Gastrocnemius medialis (tissue), 4 donors: Measurements from ENCODE around the gene DSG3. TPM values are rescaled to one million over a fixed set of nuclear protein-coding genes. Genes with fewer than 3 reads are reported as not detected.

Experiments used
- ATAC-seq, 2 donors: fragments of 150-250 bp; one replicate each; pipeline ENCODE4 v1.9.1; 2016
- DNase-seq, 2 donors: peaks; one replicate each; pipeline ENCODE4 v3.0.0-alpha.2; 2019
- H3K27ac ChIP-seq, 4 donors: fragments of 200-600 bp; sonication (generic); 1 replicate in 1 of 4; 2 replicates in 3 of 4; pipeline ENCODE4 v1.5.1; 2016 to 2018; ENCODE audit warnings: mild to moderate bottlenecking in 2 of 4, moderate library complexity in 1 of 4
- H3K27me3 ChIP-seq, 3 donors: fragments of 200-600 bp; sonication (generic) in 2 of 3; 1 replicate in 1 of 3; 2 replicates in 2 of 3; pipeline versions ENCODE4 v1.5.1 to v1.6.0; 2016 to 2019; ENCODE audit warnings: mild to moderate bottlenecking in 1 of 3, moderate library complexity in 1 of 3
- H3K36me3 ChIP-seq, 2 donors: fragments of 200-600 bp; sonication (generic) in 1 of 2; one replicate each; pipeline ENCODE4 v1.5.1; 2017 to 2018
- H3K4me1 ChIP-seq, 2 donors: fragments of 200-600 bp; sonication (generic) in 1 of 2; one replicate each; pipeline ENCODE4 v1.5.1; 2016 to 2017; ENCODE audit warnings: mild to moderate bottlenecking in 2 of 2
- H3K4me3 ChIP-seq, 4 donors: fragments of 200-600 bp; sonication (generic) in 3 of 4; 1 replicate in 1 of 4; 2 replicates in 3 of 4; pipeline ENCODE4 v1.5.1; 2016 to 2019; ENCODE audit warnings: mild to moderate bottlenecking in 2 of 4
- H3K9me3 ChIP-seq, 3 donors: fragments of 200-600 bp; sonication (generic) in 2 of 3; 1 replicate in 1 of 3; 2 replicates in 2 of 3; pipeline ENCODE4 v1.5.1; 2016 to 2019
- CTCF ChIP-seq, 5 experiments: fragments of 450-650 bp in 3 of 5; fragments of 200-600 bp in 2 of 5; sonication (generic) in 2 of 5; IDR thresholded peaks in 4 of 5; conservative IDR thresholded peaks in 1 of 5; 1 replicate in 4 of 5; 2 replicates in 1 of 5; pipeline ENCODE4 v1.5.1; 2016 to 2019; ENCODE audit warnings: antibody characterized with exemption in 5 of 5, mild to moderate bottlenecking in 3 of 5, moderate library complexity in 3 of 5
- POLR2A ChIP-seq, 2 donors: fragments of 450-650 bp; IDR thresholded peaks; one replicate each; pipeline ENCODE4 v1.6.1; 2017; ENCODE audit warnings: antibody characterized with exemption in 2 of 2, mild to moderate bottlenecking in 2 of 2, moderate library complexity in 2 of 2
- in situ Hi-C, 4 donors: fragments of 200-750 bp; cut with MboI; loops; one replicate each; pipeline versions ENCODE4 v1.15.0 to v1.8.0; 2017; ENCODE audit warnings: low sequenced_read_pairs in 4 of 4
- intact Hi-C: fragments of 100-400 bp; cut with DNase I; formaldehyde crosslinking; loops from one replicate; pipeline ENCODE4 v1.15.1; 2023; ENCODE audit warnings: low total_unique reads
- total RNA-seq, 4 donors: library from RNA; depleted of rRNA; stranded (reverse); fragments of >200 nt; gene quantifications; one replicate each; pipeline versions ENCODE4 v1.1.0 to v1.2.3, GENCODE V29; 2016

The DSG3 gene
- total RNA-seq, 4 donors from 2014 or later, result not detected

GRCh38 chr18:31402026-31402373, 45.5 kb upstream of the DSG3 start:
- DNase-seq (no peak), ATAC-seq (no peak)
- H3K27me3 ChIP-seq, result no peaks in the 10 kb centered on the region
- H3K27ac ChIP-seq, result no peak overlapping the region
- no peaks in the 10 kb centered on the region for H3K9me3 ChIP-seq
- H3K4me3 ChIP-seq, result no peak overlapping the region
- no peak for TF ChIP-seq CTCF (IDR thresholded peaks at IDR 0.05 in 4 of 5, conservative IDR thresholded peaks at IDR 0.05 in 1 of 5)
- TF ChIP-seq POLR2A (IDR thresholded peaks at IDR 0.05), result no peak
- in situ Hi-C loops, result no loop called here
- H3K4me1 ChIP-seq, result peaks cover 0 to 3% of the 10 kb centered on the region in 2 donors
- no peaks in the 10 kb centered on the region for H3K36me3 ChIP-seq
- intact Hi-C loops, result no loop called here

GRCh38 chr18:31403409-31403808, 44.1 kb upstream of the DSG3 start:
- ATAC-seq, result no peak
- DNase-seq, result no peak
- H3K9me3 ChIP-seq, result no peaks in the 10 kb centered on the region
- H3K27me3 ChIP-seq, result no peaks in the 10 kb centered on the region
- intact Hi-C loops, result no loop called here
- no peaks in the 10 kb centered on the region for H3K36me3 ChIP-seq
- peaks cover 0 to 3% of the 10 kb centered on the region in 2 donors for H3K4me1 ChIP-seq
- no peak overlapping the region for H3K27ac ChIP-seq
- in situ Hi-C loops, result no loop called here
- no peak for TF ChIP-seq POLR2A (IDR thresholded peaks at IDR 0.05)
- no peak for TF ChIP-seq CTCF (IDR thresholded peaks at IDR 0.05 in 4 of 5, conservative IDR thresholded peaks at IDR 0.05 in 1 of 5)
- no peak overlapping the region for H3K4me3 ChIP-seq

GRCh38 chr18:31407649-31408048, 39.9 kb upstream of the DSG3 start:
- Histone ChIP-seq H3K36me3 (no peaks in the 10 kb centered on the region), H3K27ac (no peak overlapping the region), H3K4me3 (no peak overlapping the region), H3K9me3 (no peaks in the 10 kb centered on the region), H3K27me3 (no peaks in the 10 kb centered on the region), H3K4me1 (no peaks in the 10 kb centered on the region)
- ATAC-seq (no peak), DNase-seq (no peak)
- in situ Hi-C loops (no loop called here), intact Hi-C loops (no loop called here)
- no peak for TF ChIP-seq POLR2A (IDR thresholded peaks at IDR 0.05)
- TF ChIP-seq CTCF (IDR thresholded peaks at IDR 0.05 in 4 of 5, conservative IDR thresholded peaks at IDR 0.05 in 1 of 5), result no peak

GRCh38 chr18:31409276-31409675, 38.3 kb upstream of the DSG3 start:
- in situ Hi-C loops (no loop called here), intact Hi-C loops (no loop called here)
- H3K9me3 ChIP-seq, result no peaks in the 10 kb centered on the region
- no peak for ATAC-seq
- no peak overlapping the region for H3K27ac ChIP-seq
- DNase-seq, result no peak
- H3K4me1 ChIP-seq, result no peaks in the 10 kb centered on the region
- H3K4me3 ChIP-seq, result no peak overlapping the region
- TF ChIP-seq POLR2A (IDR thresholded peaks at IDR 0.05) (no peak), CTCF (IDR thresholded peaks at IDR 0.05 in 4 of 5, conservative IDR thresholded peaks at IDR 0.05 in 1 of 5) (no peak)
- H3K27me3 ChIP-seq, result no peaks in the 10 kb centered on the region
- H3K36me3 ChIP-seq, result no peaks in the 10 kb centered on the region

- H3K4me1 ChIP-seq, result no peaks in the 10 kb centered on the region
These were observed 36.6 kb upstream of the DSG3 start for GRCh38 chr18:31410716-31411483.

More at GRCh38 chr18:31410716-31411483, 36.6 kb upstream of the DSG3 start:
- TF ChIP-seq POLR2A (IDR thresholded peaks at IDR 0.05), result no peak
- no peak for TF ChIP-seq CTCF (IDR thresholded peaks at IDR 0.05 in 4 of 5, conservative IDR thresholded peaks at IDR 0.05 in 1 of 5)
- Histone ChIP-seq H3K27ac (no peak overlapping the region), H3K9me3 (no peaks in the 10 kb centered on the region), H3K27me3 (no peaks in the 10 kb centered on the region), H3K36me3 (no peaks in the 10 kb centered on the region), H3K4me3 (no peak overlapping the region)
- ATAC-seq (no peak), DNase-seq (no peak)
- in situ Hi-C loops, result no loop called here
- intact Hi-C loops, result no loop called here
